HG02943 (cell line): ENCODE measurements around the gene XRRA1.
"Not testable (repeated sequence)": the region's sequence is repeated elsewhere in the genome, so short reads cannot be mapped to it uniquely, and the experiment has no call there.

Source experiments
- ATAC-seq: cut with Tn5 transposase; IDR thresholded peaks from one replicate; pipeline ENCODE4 v1.9.1; 2021; ENCODE audit warnings: mild to moderate bottlenecking, low read depth, moderate library complexity; ENCODE audit not compliant: unreplicated experiment

The XRRA1 gene

GRCh38 chr11:74839971-74840370 is 108.9 kb downstream of the XRRA1 start:
- no peak for ATAC-seq

- ATAC-seq: no peak
These were observed 109.4 kb downstream of the XRRA1 start for GRCh38 chr11:74839446-74839845.

- no peak for ATAC-seq
These were observed 110.7 kb downstream of the XRRA1 start for GRCh38 chr11:74838188-74838587.

GRCh38 chr11:74837191-74837590 is 111.7 kb downstream of the XRRA1 start:
- ATAC-seq: no peak

GRCh38 chr11:74826901-74827300 is 122.0 kb downstream of the XRRA1 start:
- ATAC-seq: no peak

- ATAC-seq: not testable (repeated sequence)
These were observed 123.3 kb downstream of the XRRA1 start for GRCh38 chr11:74825596-74825995.

GRCh38 chr11:74824285-74824982 is 124.5 kb downstream of the XRRA1 start:
- no peak for ATAC-seq

GRCh38 chr11:74822170-74822569 is 126.7 kb downstream of the XRRA1 start:
- no peak for ATAC-seq

- no peak for ATAC-seq
These were observed 128.1 kb downstream of the XRRA1 start for GRCh38 chr11:74820763-74821162.

- ATAC-seq: no peak
These were observed 129.5 kb downstream of the XRRA1 start for GRCh38 chr11:74819400-74819799.

- ATAC-seq: no peak
These were observed 130.5 kb downstream of the XRRA1 start for GRCh38 chr11:74818283-74818946.

- no peak for ATAC-seq
These were observed 132.2 kb downstream of the XRRA1 start for GRCh38 chr11:74816664-74817063.

- no peak for ATAC-seq
These were observed 132.9 kb downstream of the XRRA1 start for GRCh38 chr11:74815966-74816365.

GRCh38 chr11:74809801-74810200 is 139.1 kb downstream of the XRRA1 start:
- ATAC-seq: no peak

GRCh38 chr11:74806267-74806666 is 142.6 kb downstream of the XRRA1 start:
- no peak for ATAC-seq

- no peak for ATAC-seq
These were observed 157.4 kb downstream of the XRRA1 start for GRCh38 chr11:74791333-74792100.
